IPS-18c (cell line): ENCODE data around the gene LPIN1.
"Not testable (repeated sequence)": the region's sequence is repeated elsewhere in the genome, so short reads cannot be mapped to it uniquely, and the experiment has no call there.

ENCODE experiments used
- H3K4me3 ChIP-seq: 2 replicates; pipeline ENCODE4 v1.7.0; 2013; ENCODE audit warnings: low read depth, mild to moderate bottlenecking, low read length, moderate library complexity; ENCODE audit not compliant: insufficient read depth
- H3K9me3 ChIP-seq: one replicate; pipeline ENCODE4 v1.6.1; 2013; ENCODE audit warnings: mild to moderate bottlenecking, low read length, moderate library complexity; ENCODE audit not compliant: control insufficient read depth, insufficient read depth

Gene LPIN1

DNA sequence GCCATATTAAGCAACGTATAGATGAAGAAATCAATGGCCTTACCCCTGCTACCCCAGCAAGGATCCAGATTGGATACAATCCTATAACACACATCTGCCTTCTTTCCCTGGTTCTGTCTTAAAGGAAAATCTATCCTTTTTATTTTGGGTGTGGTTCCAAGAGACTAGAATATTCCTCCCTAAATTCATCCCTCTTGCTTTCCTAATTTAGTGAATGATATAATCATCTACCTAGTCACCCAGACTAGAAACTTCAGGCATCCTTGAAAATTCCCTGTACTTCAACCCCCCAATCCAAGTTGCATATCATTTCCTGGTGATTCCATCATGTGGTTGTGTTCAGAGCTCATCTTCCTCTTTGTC lies 35.1 kb upstream of the LPIN1 start:
- Histone ChIP-seq H3K9me3 (peaks cover 4% of the 10 kb centered on the region), H3K4me3 (no peak overlapping the region)

DNA sequence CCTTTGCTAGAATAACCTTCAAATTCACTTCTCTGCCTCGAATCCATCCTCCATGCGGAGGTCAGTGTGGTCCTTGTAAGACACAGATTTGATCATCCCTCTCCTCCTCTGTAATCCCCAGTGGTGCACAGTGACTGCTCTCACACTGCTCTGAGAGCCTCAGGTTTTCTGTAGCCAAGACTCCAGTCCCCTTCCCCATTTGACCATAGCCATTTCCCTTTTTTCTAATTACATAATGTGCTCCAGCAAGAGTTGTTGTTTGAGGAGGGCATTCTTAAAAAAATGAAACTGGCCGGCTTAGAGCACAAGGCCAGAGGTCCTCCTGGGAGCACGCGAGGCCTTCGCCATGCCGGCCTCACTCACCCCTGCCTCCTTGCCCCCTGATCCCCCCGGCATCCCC lies 34.7 kb upstream of the LPIN1 start:
- H3K9me3 ChIP-seq, result peaks cover 4% of the 10 kb centered on the region
- H3K4me3 ChIP-seq, result no peak overlapping the region

- Histone ChIP-seq H3K9me3 (peaks cover 4% of the 10 kb centered on the region), H3K4me3 (no peak overlapping the region)
Observed at GRCh38 chr2:11712866-11713265, 33.6 kb upstream of the LPIN1 start.

DNA sequence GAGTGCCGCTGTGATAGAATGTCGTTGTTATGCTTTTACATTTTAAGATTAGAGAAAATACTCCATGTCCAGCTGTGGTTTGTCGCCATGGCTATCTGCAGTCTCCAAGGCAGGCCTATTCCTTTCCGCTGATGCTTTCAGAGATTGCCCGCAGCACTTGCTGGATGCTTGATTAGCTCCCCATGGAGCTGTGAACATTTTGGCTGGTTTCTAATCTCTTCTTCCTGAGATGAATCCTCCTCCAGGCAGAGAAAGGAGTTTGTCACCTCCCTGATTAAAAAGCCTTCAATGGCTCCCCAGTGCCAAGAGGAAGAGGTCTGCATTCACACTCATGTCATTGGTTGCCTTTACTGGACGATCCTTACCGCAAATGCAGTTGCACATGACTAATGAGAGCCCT lies 32.6 kb upstream of the LPIN1 start:
- Histone ChIP-seq H3K4me3 (no peak overlapping the region), H3K9me3 (peaks cover 4% of the 10 kb centered on the region)

GRCh38 chr2:11715987-11716652 lies 30.3 kb upstream of the LPIN1 start:
- Histone ChIP-seq H3K4me3 (no peak overlapping the region), H3K9me3 (peaks cover 4% of the 10 kb centered on the region)

- Histone ChIP-seq H3K4me3 (no peak overlapping the region), H3K9me3 (peaks cover 4% of the 10 kb centered on the region)
Observed at GRCh38 chr2:11716689-11717321, 29.6 kb upstream of the LPIN1 start.

- Histone ChIP-seq H3K9me3 (peaks cover 2% of the 10 kb centered on the region), H3K4me3 (no peak overlapping the region)
Observed at GRCh38 chr2:11717623-11718022, 28.8 kb upstream of the LPIN1 start.

DNA sequence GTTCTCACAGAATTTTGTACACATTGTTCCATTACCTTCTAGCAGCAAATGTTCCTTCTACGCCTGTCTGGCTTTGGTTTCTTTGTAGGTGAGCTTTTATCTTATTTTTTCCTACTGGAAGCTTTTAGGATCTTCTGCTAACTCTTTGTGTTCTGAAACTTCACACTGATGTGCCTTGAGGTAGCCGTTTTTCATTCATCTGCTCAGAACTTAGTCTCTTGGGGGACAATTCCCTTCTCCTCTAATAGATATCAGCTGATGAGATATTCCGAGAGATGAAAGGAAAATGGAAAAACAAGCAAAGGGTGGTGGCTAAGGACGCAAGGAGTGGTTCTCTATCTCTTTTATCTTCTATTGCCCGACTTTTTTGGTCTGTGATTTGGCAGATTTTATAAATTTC lies 27.8 kb upstream of the LPIN1 start:
- Histone ChIP-seq H3K9me3 (peaks cover 2% of the 10 kb centered on the region), H3K4me3 (no peak overlapping the region)

DNA sequence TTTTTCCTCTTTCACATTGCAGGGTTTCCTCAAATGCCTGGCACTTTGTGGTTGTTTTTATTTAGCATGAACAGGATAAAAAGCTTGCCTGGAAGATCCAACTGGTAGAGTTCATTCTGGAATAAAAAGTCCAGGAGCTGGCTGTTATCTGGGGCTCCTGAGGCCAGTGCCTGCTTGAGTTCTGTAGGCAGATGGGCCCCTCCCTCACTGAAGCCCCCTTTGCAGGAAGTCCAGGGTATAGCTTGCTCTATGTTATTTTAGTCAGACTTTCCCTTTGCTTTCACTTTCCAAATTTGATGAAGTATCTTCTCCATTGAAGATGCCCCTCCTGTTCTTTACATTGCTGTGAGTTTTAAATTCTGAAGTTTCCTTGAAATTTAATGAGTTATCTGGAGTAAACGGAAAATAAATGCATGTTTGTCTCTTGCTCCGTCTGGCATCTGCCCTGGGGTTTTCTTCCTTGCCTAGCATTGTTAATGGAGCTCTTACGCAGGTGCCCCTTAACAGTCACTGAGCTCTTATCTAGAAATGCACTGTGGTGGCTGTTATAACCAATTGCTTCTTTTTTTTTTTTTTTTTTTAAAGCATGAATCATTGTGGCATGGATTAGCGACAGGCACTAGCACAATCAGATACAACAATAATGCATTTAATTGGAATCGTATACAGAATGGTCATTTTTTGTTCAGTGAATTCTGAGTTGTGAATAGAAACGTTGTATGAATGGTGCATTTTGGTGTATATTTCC lies 27.0 kb upstream of the LPIN1 start:
- Histone ChIP-seq H3K9me3 (peaks cover 2% of the 10 kb centered on the region), H3K4me3 (no peak overlapping the region)

- Histone ChIP-seq H3K9me3 (peaks cover 2% of the 10 kb centered on the region), H3K4me3 (no peak overlapping the region)
Observed at GRCh38 chr2:11720752-11721151, 25.7 kb upstream of the LPIN1 start.

GRCh38 chr2:11722292-11723060 lies 24.0 kb upstream of the LPIN1 start:
- Histone ChIP-seq H3K9me3 (no peaks in the 10 kb centered on the region), H3K4me3 (no peak overlapping the region)

DNA sequence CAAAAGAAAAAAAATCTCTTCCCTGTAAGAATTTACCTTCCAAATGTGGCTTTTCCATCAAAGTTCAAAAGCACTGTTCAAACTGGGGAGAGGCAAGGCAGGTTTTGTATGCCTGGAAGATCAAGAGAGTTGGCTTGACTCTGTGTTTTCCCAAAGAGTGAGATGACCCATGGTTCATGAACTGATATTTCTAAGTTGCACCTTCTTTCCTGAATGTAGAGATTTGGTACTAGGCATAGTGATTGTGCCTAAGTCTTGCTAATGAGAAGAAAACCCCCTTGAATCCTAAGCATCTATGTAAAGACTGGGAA lies 23.4 kb upstream of the LPIN1 start:
- H3K4me3 ChIP-seq, result no peak overlapping the region
- H3K9me3 ChIP-seq, result no peaks in the 10 kb centered on the region

DNA sequence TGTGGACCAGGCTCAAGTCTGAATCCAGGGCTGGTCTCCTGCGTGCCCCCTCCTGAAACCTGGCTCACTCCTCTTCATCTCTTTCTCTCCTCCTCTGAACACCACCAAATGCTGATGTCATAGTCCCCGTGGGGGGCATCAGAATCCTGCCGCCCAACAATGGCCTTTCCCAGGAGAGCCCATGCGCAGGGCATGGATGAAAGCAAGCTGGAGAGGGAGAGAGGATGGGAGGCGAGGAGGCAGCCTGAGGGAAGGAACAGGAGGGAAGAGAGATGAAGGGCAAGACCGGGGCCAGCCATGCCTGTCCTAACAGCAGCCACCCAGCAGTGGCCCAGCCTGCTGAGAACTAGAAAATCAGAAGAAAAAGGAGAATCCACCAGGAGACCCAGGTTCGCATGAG lies 22.3 kb upstream of the LPIN1 start:
- no peak overlapping the region for H3K4me3 ChIP-seq
- H3K9me3 ChIP-seq, result no peaks in the 10 kb centered on the region

DNA sequence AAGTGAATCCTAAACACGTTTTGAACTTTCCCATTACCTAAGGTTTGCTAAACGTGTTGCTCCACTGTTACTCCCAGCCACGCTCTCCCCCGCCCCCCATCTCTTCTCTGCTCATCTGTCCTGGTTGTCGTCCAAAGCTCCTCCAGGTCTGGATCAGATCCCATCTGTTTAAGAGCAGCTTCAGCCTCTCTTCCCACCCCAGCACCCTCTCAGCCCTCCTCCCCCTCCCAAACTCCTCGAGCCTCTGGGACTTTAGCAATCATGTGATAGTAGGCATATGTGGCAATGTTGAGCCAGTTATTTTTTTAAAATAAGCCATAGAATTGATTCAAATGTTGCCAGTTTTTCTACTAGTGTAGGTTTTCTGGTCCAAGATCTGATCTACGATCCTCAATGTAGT lies 20.0 kb upstream of the LPIN1 start:
- no peak overlapping the region for H3K4me3 ChIP-seq
- H3K9me3 ChIP-seq, result no peaks in the 10 kb centered on the region

DNA sequence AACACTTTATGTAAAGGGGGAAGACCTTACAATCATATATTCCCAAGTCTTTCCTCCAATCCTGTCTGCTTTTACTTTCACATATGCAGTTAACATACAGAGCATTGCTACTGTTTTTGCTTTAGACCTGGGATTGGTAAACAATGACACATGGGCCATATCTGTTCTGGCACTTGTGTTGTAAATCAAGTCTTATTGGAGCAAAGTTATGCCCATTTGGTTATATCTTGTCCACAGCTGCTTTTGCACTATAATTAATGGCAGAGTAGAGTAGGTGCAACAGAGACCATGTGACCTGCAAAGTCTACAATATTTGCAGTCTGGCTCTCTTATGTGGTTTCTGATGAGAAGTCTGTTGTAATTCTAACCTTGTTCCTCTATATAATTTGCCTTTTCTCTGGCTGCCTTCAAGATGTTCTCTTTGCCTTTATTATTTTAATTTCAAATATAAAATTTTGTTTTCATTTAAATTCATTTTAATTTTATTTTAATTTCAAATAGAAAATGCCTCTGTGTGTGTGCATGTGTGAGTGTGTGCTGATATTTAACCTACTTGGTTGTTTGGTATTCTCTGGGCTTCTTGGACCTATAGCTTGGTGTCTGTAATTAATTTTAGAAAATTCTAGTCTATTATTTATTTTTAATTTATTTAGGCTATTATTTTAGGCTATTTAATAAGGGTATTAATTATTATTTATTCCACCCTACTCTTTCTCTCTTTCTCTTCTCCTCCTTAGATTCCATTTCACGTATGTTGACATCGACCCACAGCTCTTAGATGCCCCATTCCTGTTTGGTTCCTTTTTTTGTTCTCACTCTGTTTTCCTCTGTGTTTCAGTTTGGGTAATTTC lies 16.8 kb upstream of the LPIN1 start:
- Histone ChIP-seq H3K9me3 (no peaks in the 10 kb centered on the region), H3K4me3 (no peak overlapping the region)

- H3K9me3 ChIP-seq, H3K4me3 ChIP-seq: not testable (repeated sequence)
Observed at GRCh38 chr2:11731214-11731984, 15.0 kb upstream of the LPIN1 start.
